SK-N-SH (cell line): Measurements from ENCODE around the gene TBL2.
"Not testable (repeated sequence)": the region's sequence is repeated elsewhere in the genome, so short reads cannot be mapped to it uniquely, and the experiment has no call there.

Source experiments
- ELF1 ChIP-seq: IDR thresholded peaks from 2 replicates; pipeline ENCODE4 v1.4.0; 2012
- MEF2A ChIP-seq: IDR thresholded peaks from 2 replicates; pipeline ENCODE4 v1.4.0; 2012; ENCODE audit warnings: low read depth, borderline replicate concordance
- NFIC ChIP-seq: IDR thresholded peaks from 2 replicates; pipeline ENCODE4 v1.4.0; 2012; ENCODE audit warnings: borderline replicate concordance
- POLR2AphosphoS5 ChIP-seq: IDR thresholded peaks from 2 replicates; pipeline ENCODE4 v1.6.1; 2012; ENCODE audit warnings: low read depth, low read length
- TF ChIP-seq, protein P1 (sequence below): fragments of 200-600 bp; sonication (generic); IDR thresholded peaks from 2 replicates; pipeline ENCODE4 v1.6.1; 2017; ENCODE audit warnings: antibody characterized with exemption, mild to moderate bottlenecking, moderate library complexity
- TF ChIP-seq, protein P2 (sequence below): IDR thresholded peaks from 2 replicates; pipeline ENCODE4 v1.4.0; 2012; ENCODE audit warnings: low read depth, borderline replicate concordance

DNA sequence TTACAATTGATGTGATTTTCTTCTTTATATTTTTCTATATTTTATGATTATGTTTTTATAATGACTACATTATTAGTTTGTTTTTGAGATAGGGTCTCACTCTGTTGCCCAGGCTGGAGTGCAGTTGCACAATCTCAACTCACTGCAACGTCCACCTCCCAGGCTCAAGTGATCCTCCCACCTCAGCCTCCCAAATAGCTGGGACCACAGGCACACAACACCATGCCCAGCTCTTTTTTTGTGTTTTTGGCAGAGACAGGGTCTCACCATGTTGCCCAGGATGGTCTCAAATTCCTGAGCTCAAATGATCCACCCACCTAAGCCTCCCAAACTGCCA is 52.3 kb downstream of the TBL2 start:
- TF ChIP-seq, protein P1, sequence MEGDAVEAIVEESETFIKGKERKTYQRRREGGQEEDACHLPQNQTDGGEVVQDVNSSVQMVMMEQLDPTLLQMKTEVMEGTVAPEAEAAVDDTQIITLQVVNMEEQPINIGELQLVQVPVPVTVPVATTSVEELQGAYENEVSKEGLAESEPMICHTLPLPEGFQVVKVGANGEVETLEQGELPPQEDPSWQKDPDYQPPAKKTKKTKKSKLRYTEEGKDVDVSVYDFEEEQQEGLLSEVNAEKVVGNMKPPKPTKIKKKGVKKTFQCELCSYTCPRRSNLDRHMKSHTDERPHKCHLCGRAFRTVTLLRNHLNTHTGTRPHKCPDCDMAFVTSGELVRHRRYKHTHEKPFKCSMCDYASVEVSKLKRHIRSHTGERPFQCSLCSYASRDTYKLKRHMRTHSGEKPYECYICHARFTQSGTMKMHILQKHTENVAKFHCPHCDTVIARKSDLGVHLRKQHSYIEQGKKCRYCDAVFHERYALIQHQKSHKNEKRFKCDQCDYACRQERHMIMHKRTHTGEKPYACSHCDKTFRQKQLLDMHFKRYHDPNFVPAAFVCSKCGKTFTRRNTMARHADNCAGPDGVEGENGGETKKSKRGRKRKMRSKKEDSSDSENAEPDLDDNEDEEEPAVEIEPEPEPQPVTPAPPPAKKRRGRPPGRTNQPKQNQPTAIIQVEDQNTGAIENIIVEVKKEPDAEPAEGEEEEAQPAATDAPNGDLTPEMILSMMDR, result not testable (repeated sequence)
- not testable (repeated sequence) for TF ChIP-seq MEF2A, NFIC, ELF1, POLR2AphosphoS5
- TF ChIP-seq, protein P2, sequence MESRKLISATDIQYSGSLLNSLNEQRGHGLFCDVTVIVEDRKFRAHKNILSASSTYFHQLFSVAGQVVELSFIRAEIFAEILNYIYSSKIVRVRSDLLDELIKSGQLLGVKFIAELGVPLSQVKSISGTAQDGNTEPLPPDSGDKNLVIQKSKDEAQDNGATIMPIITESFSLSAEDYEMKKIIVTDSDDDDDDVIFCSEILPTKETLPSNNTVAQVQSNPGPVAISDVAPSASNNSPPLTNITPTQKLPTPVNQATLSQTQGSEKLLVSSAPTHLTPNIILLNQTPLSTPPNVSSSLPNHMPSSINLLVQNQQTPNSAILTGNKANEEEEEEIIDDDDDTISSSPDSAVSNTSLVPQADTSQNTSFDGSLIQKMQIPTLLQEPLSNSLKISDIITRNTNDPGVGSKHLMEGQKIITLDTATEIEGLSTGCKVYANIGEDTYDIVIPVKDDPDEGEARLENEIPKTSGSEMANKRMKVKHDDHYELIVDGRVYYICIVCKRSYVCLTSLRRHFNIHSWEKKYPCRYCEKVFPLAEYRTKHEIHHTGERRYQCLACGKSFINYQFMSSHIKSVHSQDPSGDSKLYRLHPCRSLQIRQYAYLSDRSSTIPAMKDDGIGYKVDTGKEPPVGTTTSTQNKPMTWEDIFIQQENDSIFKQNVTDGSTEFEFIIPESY, result not testable (repeated sequence)
